ENCODE measurements around the gene HSPH1. TPM values are rescaled to one million over a fixed set of nuclear protein-coding genes. Genes with fewer than 3 reads are reported as not detected.
"Not testable (repeated sequence)": the region's sequence is repeated elsewhere in the genome, so short reads cannot be mapped to it uniquely, and the experiment has no call there.

Gene HSPH1
- total RNA-seq, 1 experiment from 2014 or later: 98.4 TPM

GRCh38 chr13:31105856-31106255 lies 55.8 kb downstream of the HSPH1 start:
- no peak for DNase-seq (ENCODE audit: low spot score)
- in situ Hi-C loops (cut with HindIII; ENCODE audit: low sequenced_read_pairs): no loop called here

- DNase-seq (ENCODE audit: low spot score): peak; percentile 28
- in situ Hi-C loops (cut with HindIII; ENCODE audit: low sequenced_read_pairs): no loop called here
Measured at GRCh38 chr13:31105020-31105795, 56.5 kb downstream of the HSPH1 start.

DNA sequence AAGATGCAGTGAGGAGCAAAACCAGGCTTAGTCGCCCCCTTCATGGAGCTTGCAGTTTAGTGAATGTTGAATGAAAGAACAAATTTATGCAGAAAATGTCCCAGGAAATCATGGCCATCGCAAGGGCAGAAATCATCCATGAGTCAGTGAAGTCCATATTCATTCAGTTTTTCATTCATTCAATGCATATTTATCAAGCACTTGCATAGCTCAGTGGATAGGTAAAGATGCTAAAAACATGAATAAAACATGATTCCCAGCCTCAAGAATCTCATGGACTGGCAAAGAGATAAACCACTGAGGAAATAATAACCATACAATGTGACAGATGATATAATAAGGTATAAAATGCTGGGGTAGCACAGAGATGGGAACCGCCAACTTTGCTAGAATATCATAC lies 58.8 kb downstream of the HSPH1 start:
- DNase-seq (ENCODE audit: low spot score): no peak
- in situ Hi-C loops (cut with HindIII; ENCODE audit: low sequenced_read_pairs): no loop called here

- no peak for DNase-seq (ENCODE audit: low spot score)
- in situ Hi-C loops (cut with HindIII; ENCODE audit: low sequenced_read_pairs): no loop called here
Measured at GRCh38 chr13:31101472-31102170, 60.1 kb downstream of the HSPH1 start.

DNA sequence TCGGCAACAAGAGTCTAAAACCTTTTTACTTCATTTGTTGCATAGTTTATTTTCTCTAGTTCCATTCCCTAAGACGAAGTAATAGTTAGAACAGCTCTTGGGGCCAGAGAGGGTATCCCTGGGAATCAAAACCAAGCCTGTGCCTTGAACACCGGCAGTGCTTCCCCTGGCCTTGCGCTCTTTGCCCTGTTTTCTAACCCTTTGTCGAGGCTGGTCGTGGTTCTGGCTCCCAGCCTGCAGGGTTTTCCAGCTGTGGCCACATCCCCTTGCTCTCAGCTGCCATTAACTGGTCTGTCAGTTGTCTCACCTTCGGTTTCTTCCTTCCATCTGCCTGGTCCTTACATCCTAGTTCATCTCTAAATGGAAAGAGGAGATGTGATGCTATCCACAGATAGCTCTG lies 61.0 kb downstream of the HSPH1 start:
- no peak for DNase-seq (ENCODE audit: low spot score)
- in situ Hi-C loops (cut with HindIII; ENCODE audit: low sequenced_read_pairs): no loop called here

GRCh38 chr13:31097911-31098434 lies 63.7 kb downstream of the HSPH1 start:
- in situ Hi-C loops (cut with HindIII; ENCODE audit: low sequenced_read_pairs); DNase-seq (ENCODE audit: low spot score): not testable (repeated sequence)

- in situ Hi-C loops (cut with HindIII; ENCODE audit: low sequenced_read_pairs): no loop called here
- DNase-seq (ENCODE audit: low spot score): no peak
Measured at GRCh38 chr13:31096654-31097302, 64.9 kb downstream of the HSPH1 start.

- in situ Hi-C loops (cut with HindIII; ENCODE audit: low sequenced_read_pairs): no loop called here
- no peak for DNase-seq (ENCODE audit: low spot score)
Measured at GRCh38 chr13:31094331-31095015, 67.2 kb downstream of the HSPH1 start.

DNA sequence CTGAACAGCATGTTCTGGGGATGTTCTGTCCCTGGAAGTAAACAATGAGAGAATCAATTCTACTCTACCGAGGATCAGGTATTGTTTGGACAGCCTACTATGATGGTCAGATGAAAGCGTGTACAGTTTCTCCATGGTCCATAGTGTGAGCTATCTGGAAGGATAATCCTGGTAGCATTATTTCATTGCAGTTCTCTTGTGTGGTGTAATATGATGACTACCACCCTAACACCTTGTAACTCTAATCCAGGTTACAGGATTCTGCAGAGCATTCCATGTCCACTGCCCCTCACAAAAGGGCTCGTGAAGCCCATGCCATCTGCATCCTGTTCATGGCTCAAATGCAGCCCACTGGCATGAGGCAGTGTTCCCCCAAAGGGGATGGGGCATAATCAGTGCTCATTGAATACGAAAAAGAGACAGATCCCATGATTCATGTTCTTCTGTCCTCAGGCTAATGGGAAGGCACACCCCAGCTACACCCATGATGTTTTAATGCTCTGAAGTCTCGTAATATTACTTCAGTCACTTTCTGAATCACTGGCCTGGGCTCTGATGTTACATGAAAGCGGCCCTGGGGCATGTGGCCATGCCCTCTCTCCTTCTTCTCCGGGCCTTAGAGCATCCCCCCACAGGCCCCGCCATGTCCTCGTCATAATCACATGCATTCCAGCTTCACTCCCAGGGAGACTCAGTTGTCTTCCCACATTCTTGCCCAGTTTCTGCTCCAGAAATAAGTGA lies 68.4 kb downstream of the HSPH1 start:
- DNase-seq (ENCODE audit: low spot score): no peak
- in situ Hi-C loops (cut with HindIII; ENCODE audit: low sequenced_read_pairs): no loop called here

DNA sequence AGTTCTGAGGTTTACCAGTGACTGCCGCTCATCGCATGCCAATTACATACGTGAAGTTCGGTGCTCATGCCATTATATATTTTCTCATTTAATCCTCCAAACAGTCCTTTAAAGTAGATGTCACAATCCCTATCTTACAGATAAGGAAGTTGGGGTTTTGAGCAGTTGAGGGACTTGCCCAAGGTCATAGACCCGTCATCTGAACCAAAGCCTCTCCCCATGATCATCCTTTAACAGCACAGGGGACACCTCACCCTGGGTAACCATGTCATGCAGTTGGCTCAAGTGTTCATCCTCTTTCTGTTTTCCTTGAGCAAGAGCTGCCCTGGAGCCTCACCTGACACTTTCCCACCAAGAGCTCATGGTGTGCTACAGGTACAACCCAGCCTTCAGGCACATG lies 69.1 kb downstream of the HSPH1 start:
- DNase-seq (ENCODE audit: low spot score): no peak
- in situ Hi-C loops (cut with HindIII; ENCODE audit: low sequenced_read_pairs): no loop called here

- no peak for DNase-seq (ENCODE audit: low spot score)
- in situ Hi-C loops (cut with HindIII; ENCODE audit: low sequenced_read_pairs): no loop called here
Measured at GRCh38 chr13:31090961-31091624, 70.6 kb downstream of the HSPH1 start.

DNA sequence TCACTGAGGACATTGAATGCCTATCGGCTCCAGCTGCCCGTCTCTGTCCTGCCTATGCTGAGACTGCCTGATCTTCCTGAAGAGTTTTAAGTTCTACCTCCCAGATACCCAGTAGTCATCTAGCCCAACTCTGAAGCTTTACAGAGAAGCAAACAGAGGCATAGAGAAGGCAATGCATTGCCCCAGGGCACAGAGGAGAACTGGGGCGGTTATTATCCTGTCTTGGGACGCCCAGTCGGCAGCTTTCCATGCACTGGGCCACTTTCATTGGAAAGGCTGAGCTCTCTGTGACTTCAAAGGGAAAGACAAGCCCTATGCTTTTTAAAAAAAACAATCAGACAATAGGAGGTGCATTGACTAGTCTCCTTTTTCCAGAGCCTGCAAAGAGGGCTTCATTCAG lies 71.6 kb downstream of the HSPH1 start:
- in situ Hi-C loops (cut with HindIII; ENCODE audit: low sequenced_read_pairs): no loop called here
- no peak for DNase-seq (ENCODE audit: low spot score)

- no peak for DNase-seq (ENCODE audit: low spot score)
- in situ Hi-C loops (cut with HindIII; ENCODE audit: low sequenced_read_pairs): no loop called here
Measured at GRCh38 chr13:31089649-31090048, 72.1 kb downstream of the HSPH1 start.

GRCh38 chr13:31088826-31089420 lies 72.8 kb downstream of the HSPH1 start:
- in situ Hi-C loops (cut with HindIII; ENCODE audit: low sequenced_read_pairs): no loop called here
- no peak for DNase-seq (ENCODE audit: low spot score)
